NB4 (cell line): Measurements from ENCODE around the gene EMD.

ENCODE experiments used
- DNase-seq: peaks from one replicate; pipeline ENCODE4 v3.0.0; 2010; ENCODE audit warnings: low read depth
- H3K4me3 ChIP-seq: one replicate; pipeline ENCODE4 v1.5.1; 2011; ENCODE audit warnings: mild to moderate bottlenecking, low read depth, low read length, moderate library complexity
- MYC ChIP-seq: IDR thresholded peaks from 2 replicates; pipeline ENCODE4 v1.6.1; 2011; ENCODE audit warnings: low read depth, low read length
- POLR2A ChIP-seq: IDR thresholded peaks from 2 replicates; pipeline ENCODE4 v1.6.1; 2011; ENCODE audit warnings: mild to moderate bottlenecking; ENCODE audit not compliant: insufficient read length; ENCODE audit errors: extremely low read depth
- TF ChIP-seq, protein P1 (sequence below): IDR thresholded peaks from one replicate; pipeline ENCODE4 v1.5.1; 2012; ENCODE audit warnings: low read depth, low read length
- TF ChIP-seq, protein P2 (sequence below): IDR thresholded peaks from 2 replicates; pipeline ENCODE4 v1.6.1; 2011; ENCODE audit warnings: low read depth, low read length

Gene EMD

DNA sequence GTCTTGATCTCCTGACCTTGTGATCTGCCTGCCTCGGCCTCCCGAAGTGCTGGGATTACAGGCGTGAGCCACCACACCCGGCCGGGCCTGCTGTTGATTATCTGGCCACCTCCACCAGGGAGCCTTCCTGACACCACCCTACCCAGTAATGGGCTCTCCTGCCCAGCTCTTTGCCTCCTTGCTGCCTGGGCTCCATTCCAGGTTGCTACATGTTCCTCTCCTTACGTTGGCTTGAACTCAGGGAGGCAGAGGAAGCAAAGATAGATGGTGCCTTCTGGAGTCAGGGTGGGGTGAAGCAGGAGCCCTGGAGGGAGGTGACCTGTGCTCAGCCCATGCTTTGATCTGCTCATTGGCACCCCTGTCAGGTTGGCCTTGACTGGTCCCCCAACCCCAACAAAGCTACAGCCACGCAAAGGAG lies 31.0 kb upstream of the EMD start:
- H3K4me3 ChIP-seq, result no peak overlapping the region
- no peak for DNase-seq
- TF ChIP-seq, protein P1, sequence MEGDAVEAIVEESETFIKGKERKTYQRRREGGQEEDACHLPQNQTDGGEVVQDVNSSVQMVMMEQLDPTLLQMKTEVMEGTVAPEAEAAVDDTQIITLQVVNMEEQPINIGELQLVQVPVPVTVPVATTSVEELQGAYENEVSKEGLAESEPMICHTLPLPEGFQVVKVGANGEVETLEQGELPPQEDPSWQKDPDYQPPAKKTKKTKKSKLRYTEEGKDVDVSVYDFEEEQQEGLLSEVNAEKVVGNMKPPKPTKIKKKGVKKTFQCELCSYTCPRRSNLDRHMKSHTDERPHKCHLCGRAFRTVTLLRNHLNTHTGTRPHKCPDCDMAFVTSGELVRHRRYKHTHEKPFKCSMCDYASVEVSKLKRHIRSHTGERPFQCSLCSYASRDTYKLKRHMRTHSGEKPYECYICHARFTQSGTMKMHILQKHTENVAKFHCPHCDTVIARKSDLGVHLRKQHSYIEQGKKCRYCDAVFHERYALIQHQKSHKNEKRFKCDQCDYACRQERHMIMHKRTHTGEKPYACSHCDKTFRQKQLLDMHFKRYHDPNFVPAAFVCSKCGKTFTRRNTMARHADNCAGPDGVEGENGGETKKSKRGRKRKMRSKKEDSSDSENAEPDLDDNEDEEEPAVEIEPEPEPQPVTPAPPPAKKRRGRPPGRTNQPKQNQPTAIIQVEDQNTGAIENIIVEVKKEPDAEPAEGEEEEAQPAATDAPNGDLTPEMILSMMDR, result no peak
- no peak for TF ChIP-seq POLR2A
- TF ChIP-seq MYC, result no peak
- TF ChIP-seq, protein P2, sequence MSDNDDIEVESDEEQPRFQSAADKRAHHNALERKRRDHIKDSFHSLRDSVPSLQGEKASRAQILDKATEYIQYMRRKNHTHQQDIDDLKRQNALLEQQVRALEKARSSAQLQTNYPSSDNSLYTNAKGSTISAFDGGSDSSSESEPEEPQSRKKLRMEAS, result no peak

DNA sequence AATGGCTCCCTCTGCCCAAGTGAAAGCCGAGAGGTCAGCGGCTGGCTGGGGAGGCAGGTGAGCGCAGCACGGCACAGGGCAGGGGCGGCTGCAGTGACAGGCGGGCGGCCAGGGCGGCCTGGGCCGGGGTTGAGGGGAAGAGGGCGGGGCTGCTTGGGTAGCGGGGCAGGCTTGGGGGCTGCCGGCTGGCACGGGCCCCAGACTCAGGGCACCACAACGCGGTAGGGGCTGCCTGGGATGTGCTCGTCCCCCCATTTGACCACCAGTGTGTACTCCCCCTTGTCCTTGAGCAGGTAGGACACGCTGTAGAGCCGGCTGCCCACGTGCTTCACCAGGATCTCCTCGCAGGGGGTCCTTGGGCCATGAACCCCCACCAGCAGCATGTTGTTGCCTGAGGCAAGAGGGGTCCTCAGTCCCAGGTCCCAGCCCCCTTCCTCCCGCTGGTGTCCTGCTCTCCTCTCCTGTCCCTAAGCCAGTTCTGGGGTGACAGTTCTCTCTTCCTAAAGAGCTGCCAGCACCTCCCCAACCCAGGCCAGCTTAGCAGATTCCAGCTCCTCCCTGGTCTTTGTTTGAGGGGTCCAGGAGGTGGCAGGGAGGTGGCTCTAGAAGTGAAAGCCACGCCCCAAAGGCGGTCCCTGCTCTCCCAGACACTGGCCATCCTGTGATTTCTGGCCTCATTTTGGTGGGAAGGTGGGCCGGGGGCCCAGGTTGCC lies 30.3 kb upstream of the EMD start:
- H3K4me3 ChIP-seq, result no peak overlapping the region
- no peak for DNase-seq
- TF ChIP-seq POLR2A, result no peak
- TF ChIP-seq, protein P2, result no peak
- TF ChIP-seq, protein P1, result no peak
- TF ChIP-seq MYC, result no peak

DNA sequence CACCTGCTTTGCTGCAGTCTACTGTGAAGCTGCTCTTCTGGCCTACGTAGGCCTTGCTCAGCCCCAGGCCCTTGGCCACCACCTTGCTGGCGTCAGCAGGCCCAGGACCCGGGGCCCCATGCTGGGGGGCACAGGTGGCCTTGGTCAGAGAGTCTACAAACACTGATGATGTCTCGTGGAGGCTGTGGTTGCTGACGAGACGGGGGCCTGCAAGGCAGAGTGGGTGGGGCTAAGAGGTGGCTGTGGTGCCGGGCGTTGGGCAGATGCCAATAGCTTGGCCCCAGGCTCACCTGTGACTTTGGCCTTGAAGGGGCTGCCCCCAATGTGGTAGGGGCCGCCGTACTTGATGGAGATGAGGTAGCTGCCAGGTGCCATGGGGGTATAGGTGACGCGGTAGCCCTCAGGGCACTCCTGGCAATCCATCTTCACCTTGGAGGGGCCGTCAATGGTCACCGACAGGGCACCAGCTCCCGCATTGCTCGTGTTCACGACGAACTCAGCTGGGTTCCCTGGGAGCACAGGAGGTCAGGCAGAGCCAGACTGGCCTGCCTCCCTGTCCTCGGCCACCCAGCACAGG lies 29.6 kb upstream of the EMD start:
- TF ChIP-seq POLR2A, result no peak
- TF ChIP-seq, protein P2, result no peak
- no peak for TF ChIP-seq MYC
- TF ChIP-seq, protein P1, result no peak
- H3K4me3 ChIP-seq, result no peak overlapping the region
- DNase-seq, result no peak

DNA sequence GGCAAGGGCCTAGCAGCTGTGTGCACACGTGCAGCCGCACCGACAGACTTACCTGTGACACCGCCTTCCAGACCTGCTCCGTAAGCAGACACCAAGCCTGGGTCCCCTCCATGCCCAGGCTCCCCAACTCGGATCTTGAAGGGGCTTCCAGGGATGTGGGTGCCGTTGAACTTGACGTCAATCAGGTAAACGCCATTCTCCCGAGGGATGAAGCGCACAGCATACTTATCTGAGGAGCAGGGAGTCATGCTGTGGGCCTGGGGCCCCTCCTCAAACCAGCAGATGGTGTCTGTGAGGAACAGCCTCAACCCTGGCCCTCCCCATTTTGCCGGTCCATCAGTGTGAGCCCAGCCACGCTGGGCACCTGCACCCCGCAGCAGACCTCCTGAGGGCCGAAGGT lies 29.1 kb upstream of the EMD start:
- DNase-seq, result no peak
- TF ChIP-seq POLR2A, result no peak
- TF ChIP-seq, protein P2, result no peak
- TF ChIP-seq MYC, result no peak
- TF ChIP-seq, protein P1, result no peak

DNA sequence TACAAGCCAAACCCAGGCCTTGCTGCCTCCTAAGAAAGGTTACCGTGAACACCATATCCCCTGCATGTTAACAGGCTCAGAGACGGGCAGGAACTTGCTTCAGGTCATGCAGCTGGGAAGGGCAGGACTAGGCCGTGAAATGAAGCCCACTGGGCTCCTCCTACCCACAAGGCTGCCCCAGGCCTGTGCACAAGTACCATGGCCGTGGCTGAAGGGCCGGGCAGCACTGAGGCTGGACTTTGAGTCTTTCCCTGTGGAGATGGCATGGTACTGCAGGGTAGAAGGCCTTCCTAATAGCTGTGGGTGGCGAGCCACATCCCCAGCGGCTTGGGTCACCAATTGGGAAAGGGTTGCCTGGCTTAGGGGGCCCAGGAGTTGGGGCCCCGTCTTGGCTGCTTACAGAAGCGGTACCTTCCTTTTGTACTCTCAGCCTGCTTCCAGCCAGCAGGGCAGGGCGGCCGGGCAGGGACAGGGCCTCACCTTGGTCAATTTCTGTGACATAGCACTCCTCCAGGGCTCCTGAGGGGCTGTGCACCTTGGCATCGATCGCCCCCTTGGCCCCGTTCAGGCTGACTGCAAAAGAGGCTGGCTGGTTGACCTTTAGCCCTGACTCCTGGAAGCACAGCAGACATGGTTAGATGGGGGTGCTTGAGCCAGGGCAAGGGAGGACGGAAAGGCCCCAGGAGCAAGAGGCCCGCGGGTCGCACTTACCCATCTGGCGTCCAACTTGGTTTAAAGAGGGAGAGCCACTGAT lies 28.5 kb upstream of the EMD start:
- no peak for DNase-seq
- TF ChIP-seq, protein P1, result no peak
- TF ChIP-seq, protein P2, result no peak
- no peak overlapping the region for H3K4me3 ChIP-seq

More for the DNA sequence above, 29.1 kb upstream of the EMD start:
- H3K4me3 ChIP-seq, result no peak overlapping the region
